Measurements from ENCODE around the gene GREB1. TPM values are rescaled to one million over a fixed set of nuclear protein-coding genes. Genes with fewer than 3 reads are reported as not detected.

The GREB1 gene
- total and polyA plus RNA-seq, 2 experiments from 2014 or later = 5.7 to 6.4 TPM

DNA sequence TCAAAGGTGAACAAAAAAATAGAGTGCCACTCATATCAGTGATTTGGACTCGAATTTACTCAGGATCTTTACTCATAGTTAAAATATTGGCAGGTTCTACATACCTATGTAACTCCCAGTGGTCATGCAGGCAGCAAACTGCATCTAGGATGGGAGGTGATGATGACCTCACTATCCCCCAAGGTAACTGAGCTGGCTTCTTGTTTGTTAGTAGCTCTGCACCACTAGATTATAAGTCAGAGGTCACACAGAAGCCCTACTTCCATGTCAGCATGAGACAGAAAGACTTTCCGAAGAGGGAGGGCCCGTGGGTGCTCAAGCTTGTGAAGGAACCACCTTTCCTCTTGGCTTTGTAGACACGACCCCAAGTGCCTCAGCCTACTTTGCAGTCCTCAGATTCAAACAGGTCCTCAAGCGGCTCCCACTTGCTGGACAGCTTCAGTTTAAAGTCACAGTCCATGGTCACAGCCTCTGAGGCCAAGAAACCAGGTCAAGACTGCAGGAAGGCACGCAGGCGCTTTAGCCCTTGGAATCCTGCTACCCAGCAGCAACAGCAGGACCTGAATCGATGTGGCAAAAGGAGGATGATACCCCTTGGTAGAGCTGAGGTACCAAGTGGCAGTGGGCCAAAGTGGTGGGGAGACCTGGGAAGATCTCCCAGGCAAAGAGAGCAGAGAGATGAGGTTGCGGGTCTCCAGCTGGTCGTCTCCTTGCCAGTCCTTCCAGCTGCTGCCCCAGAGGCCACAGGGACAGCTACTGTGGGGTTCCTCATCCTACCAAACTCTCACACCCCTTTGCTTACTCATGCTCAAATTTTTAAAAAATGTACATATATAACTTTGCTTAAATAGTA is 131.9 kb downstream of the GREB1 start:
- Histone ChIP-seq H3K79me2 (no peaks in the 10 kb centered on the region), H3K27me3 (peaks cover 7% of the 10 kb centered on the region), H3K4me3 (no peak overlapping the region), H3K36me3 (replicated peaks; ENCODE audit: insufficient read depth, low read depth) (no peaks in the 10 kb centered on the region), H3K27ac (no peak overlapping the region), H3K9me3 (ENCODE audit: low read depth) (no peaks in the 10 kb centered on the region), H3K4me2 (no peak overlapping the region), H3K9me2 (replicated peaks; ENCODE audit: insufficient read depth) (no peaks in the 10 kb centered on the region), H2AFZ (no peak overlapping the region), H4K20me1 (ENCODE audit: insufficient read depth, poor library complexity, severe bottlenecking) (no peaks in the 10 kb centered on the region), H3K4me1 (ENCODE audit: insufficient read depth) (peaks cover 3% of the 10 kb centered on the region)
- no peak for DNase-seq (ENCODE audit: low spot score)
- TF ChIP-seq EZH2 (IDR thresholded peaks at IDR 0.05; ENCODE audit: borderline replicate concordance) (no peak), CTCF (IDR thresholded peaks at IDR 0.05; ENCODE audit: poor library complexity) (no peak)
- 87% methylated on average over 10 of the region's 10 CpGs for WGBS (ENCODE audit: low lambda C conversion rate, missing lambda C conversion rate)

DNA sequence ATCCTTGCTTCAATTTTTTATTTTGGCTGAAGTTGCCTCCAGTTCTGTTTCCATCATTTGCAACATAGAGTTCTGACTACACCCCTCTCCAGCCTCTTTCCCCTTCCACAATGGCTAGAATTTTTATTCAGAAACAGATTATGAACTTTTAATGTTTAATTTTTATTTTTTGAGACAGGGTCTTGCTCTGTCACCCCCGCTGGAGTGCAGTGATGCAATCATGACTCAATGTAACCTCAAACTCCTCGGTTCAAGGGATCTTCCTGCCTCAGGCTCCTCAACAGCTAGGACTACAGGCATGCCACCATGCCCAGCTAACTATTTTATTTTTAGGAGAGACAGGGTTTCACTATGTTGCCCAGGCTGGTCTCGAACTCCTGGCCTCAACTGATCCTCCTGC is 133.3 kb downstream of the GREB1 start:
- Histone ChIP-seq H3K4me3 (no peak overlapping the region), H4K20me1 (ENCODE audit: insufficient read depth, poor library complexity, severe bottlenecking) (no peaks in the 10 kb centered on the region), H3K4me1 (ENCODE audit: insufficient read depth) (peaks cover 3% of the 10 kb centered on the region), H3K9me3 (ENCODE audit: low read depth) (no peaks in the 10 kb centered on the region), H3K27me3 (peaks cover 8% of the 10 kb centered on the region), H3K9me2 (replicated peaks; ENCODE audit: insufficient read depth) (no peaks in the 10 kb centered on the region), H2AFZ (no peak overlapping the region), H3K4me2 (no peak overlapping the region), H3K27ac (no peak overlapping the region), H3K79me2 (no peaks in the 10 kb centered on the region), H3K36me3 (replicated peaks; ENCODE audit: insufficient read depth, low read depth) (no peaks in the 10 kb centered on the region)
- DNase-seq (ENCODE audit: low spot score) = no peak
- TF ChIP-seq CTCF (IDR thresholded peaks at IDR 0.05; ENCODE audit: poor library complexity) = no peak
- TF ChIP-seq EZH2 (IDR thresholded peaks at IDR 0.05; ENCODE audit: borderline replicate concordance) = no peak
- no peak for TF ChIP-seq EZH2phosphoT487 (IDR thresholded peaks at IDR 0.05; ENCODE audit: low read depth, severe bottlenecking, unreplicated experiment)
- 88% methylated on average over 3 of the region's 3 CpGs for WGBS (ENCODE audit: low lambda C conversion rate, missing lambda C conversion rate)

- Histone ChIP-seq H3K36me3 (replicated peaks; ENCODE audit: insufficient read depth, low read depth) (no peaks in the 10 kb centered on the region), H3K4me2 (no peak overlapping the region), H3K27ac (no peak overlapping the region), H3K4me3 (no peak overlapping the region), H3K27me3 (peaks cover 15% of the 10 kb centered on the region), H3K79me2 (no peaks in the 10 kb centered on the region), H2AFZ (no peak overlapping the region), H4K20me1 (ENCODE audit: insufficient read depth, poor library complexity, severe bottlenecking) (no peaks in the 10 kb centered on the region), H3K9me3 (ENCODE audit: low read depth) (no peaks in the 10 kb centered on the region), H3K9me2 (replicated peaks; ENCODE audit: insufficient read depth) (no peaks in the 10 kb centered on the region), H3K4me1 (ENCODE audit: insufficient read depth) (peaks cover 3% of the 10 kb centered on the region)
- 82% methylated on average over 16 of the region's 16 CpGs for WGBS (ENCODE audit: low lambda C conversion rate, missing lambda C conversion rate)
- no peak for TF ChIP-seq EZH2phosphoT487 (IDR thresholded peaks at IDR 0.05; ENCODE audit: low read depth, severe bottlenecking, unreplicated experiment)
- TF ChIP-seq EZH2 (IDR thresholded peaks at IDR 0.05; ENCODE audit: borderline replicate concordance) = no peak
- TF ChIP-seq CTCF (IDR thresholded peaks at IDR 0.05; ENCODE audit: poor library complexity) = no peak
- DNase-seq (ENCODE audit: low spot score) = no peak
Measured at GRCh38 chr2:11667866-11668637, 134.2 kb downstream of the GREB1 start.

Data from hepatocyte (in vitro differentiated cells).